ENCODE measurements around the gene ILKAP.
A peak's percentile ranks its signal among the peaks of the same experiment; 100 is the strongest.

Gene ILKAP

GRCh38 chr2:238167761-238168160, 35.7 kb downstream of the ILKAP start:
- no peaks in the 10 kb centered on the region for H3K9me3 Mint-ChIP-seq

GRCh38 chr2:238167344-238167715, 36.2 kb downstream of the ILKAP start:
- ATAC-seq (no peak), DNase-seq (no peak)
- peaks cover 17% of the 10 kb centered on the region for H3K27me3 Mint-ChIP-seq
- H3K27ac Mint-ChIP-seq: no peak overlapping the region
- no peak overlapping the region for H3K4me3 Mint-ChIP-seq
- H3K36me3 Mint-ChIP-seq (ENCODE audit: low read depth): peaks cover 20% of the 10 kb centered on the region
- peaks cover 6% of the 10 kb centered on the region for H3K4me1 Mint-ChIP-seq
- no peaks in the 10 kb centered on the region for H3K9me3 Mint-ChIP-seq

More at GRCh38 chr2:238167761-238168160, 35.7 kb downstream of the ILKAP start:
- no peak for ATAC-seq
- peaks cover 6% of the 10 kb centered on the region for H3K4me1 Mint-ChIP-seq
- H3K27me3 Mint-ChIP-seq: peaks cover 17% of the 10 kb centered on the region
- DNase-seq: no peak
- H3K27ac Mint-ChIP-seq: no peak overlapping the region
- no peak overlapping the region for H3K4me3 Mint-ChIP-seq
- H3K36me3 Mint-ChIP-seq (ENCODE audit: low read depth): peaks cover 23% of the 10 kb centered on the region

- H3K4me3 Mint-ChIP-seq: no peak overlapping the region
- no peak for DNase-seq
- peaks cover 17% of the 10 kb centered on the region for H3K27me3 Mint-ChIP-seq
- no peaks in the 10 kb centered on the region for H3K9me3 Mint-ChIP-seq
- ATAC-seq: no peak
- H3K36me3 Mint-ChIP-seq (ENCODE audit: low read depth): peaks cover 14% of the 10 kb centered on the region
- H3K4me1 Mint-ChIP-seq: peaks cover 6% of the 10 kb centered on the region
- no peak overlapping the region for H3K27ac Mint-ChIP-seq
Measured at GRCh38 chr2:238166391-238167343, 36.8 kb downstream of the ILKAP start.

GRCh38 chr2:238165288-238165921, 38.1 kb downstream of the ILKAP start:
- Mint-ChIP-seq H3K27ac (no peak overlapping the region), H3K4me3 (no peak overlapping the region), H3K4me1 (peaks cover 6% of the 10 kb centered on the region), H3K27me3 (peaks cover 23% of the 10 kb centered on the region), H3K9me3 (no peaks in the 10 kb centered on the region), H3K36me3 (ENCODE audit: low read depth) (peaks cover 6% of the 10 kb centered on the region)
- DNase-seq (no peak), ATAC-seq (no peak)

GRCh38 chr2:238164906-238165287, 38.6 kb downstream of the ILKAP start:
- ATAC-seq: no peak
- no peak overlapping the region for H3K4me3 Mint-ChIP-seq
- peaks cover 24% of the 10 kb centered on the region for H3K27me3 Mint-ChIP-seq
- no peak for DNase-seq
- H3K4me1 Mint-ChIP-seq: peaks cover 6% of the 10 kb centered on the region
- H3K27ac Mint-ChIP-seq: no peak overlapping the region
- peaks cover 5% of the 10 kb centered on the region for H3K36me3 Mint-ChIP-seq (ENCODE audit: low read depth)
- no peaks in the 10 kb centered on the region for H3K9me3 Mint-ChIP-seq

GRCh38 chr2:238163481-238164198, 39.9 kb downstream of the ILKAP start:
- no peak for DNase-seq
- H3K4me3 Mint-ChIP-seq: no peak overlapping the region
- no peaks in the 10 kb centered on the region for H3K9me3 Mint-ChIP-seq
- H3K4me1 Mint-ChIP-seq: peaks cover 8% of the 10 kb centered on the region
- no peak overlapping the region for H3K27ac Mint-ChIP-seq
- no peak for ATAC-seq
- no peaks in the 10 kb centered on the region for H3K36me3 Mint-ChIP-seq (ENCODE audit: low read depth)
- peaks cover 31% of the 10 kb centered on the region for H3K27me3 Mint-ChIP-seq

GRCh38 chr2:238162846-238163441, 40.6 kb downstream of the ILKAP start:
- H3K27ac Mint-ChIP-seq: no peak overlapping the region
- H3K4me1 Mint-ChIP-seq: peaks cover 8% of the 10 kb centered on the region

GRCh38 chr2:238162251-238162845, 41.1 kb downstream of the ILKAP start:
- ATAC-seq (no peak), DNase-seq (no peak)
- Mint-ChIP-seq H3K9me3 (no peaks in the 10 kb centered on the region), H3K4me1 (peaks cover 8% of the 10 kb centered on the region), H3K27ac (no peak overlapping the region), H3K27me3 (peaks cover 34% of the 10 kb centered on the region), H3K4me3 (no peak overlapping the region), H3K36me3 (ENCODE audit: low read depth) (no peaks in the 10 kb centered on the region)

More at GRCh38 chr2:238162846-238163441, 40.6 kb downstream of the ILKAP start:
- Mint-ChIP-seq H3K9me3 (no peaks in the 10 kb centered on the region), H3K36me3 (ENCODE audit: low read depth) (no peaks in the 10 kb centered on the region), H3K27me3 (peaks cover 31% of the 10 kb centered on the region), H3K4me3 (no peak overlapping the region)
- ATAC-seq: no peak
- no peak for DNase-seq

- no peaks in the 10 kb centered on the region for H3K9me3 Mint-ChIP-seq
- no peaks in the 10 kb centered on the region for H3K36me3 Mint-ChIP-seq (ENCODE audit: low read depth)
- H3K4me3 Mint-ChIP-seq: no peak overlapping the region
- no peak overlapping the region for H3K27ac Mint-ChIP-seq
- ATAC-seq (no peak), DNase-seq (no peak)
- H3K4me1 Mint-ChIP-seq: peaks cover 8% of the 10 kb centered on the region
- H3K27me3 Mint-ChIP-seq: peaks cover 34% of the 10 kb centered on the region
Measured at GRCh38 chr2:238161291-238162051, 42.0 kb downstream of the ILKAP start.

- H3K4me3 Mint-ChIP-seq: no peak overlapping the region
- H3K4me1 Mint-ChIP-seq: peaks cover 8% of the 10 kb centered on the region
- no peaks in the 10 kb centered on the region for H3K36me3 Mint-ChIP-seq (ENCODE audit: low read depth)
- H3K27ac Mint-ChIP-seq: no peak overlapping the region
- H3K27me3 Mint-ChIP-seq: peaks cover 33% of the 10 kb centered on the region
- no peak for DNase-seq
- H3K9me3 Mint-ChIP-seq: no peaks in the 10 kb centered on the region
- peak; percentile 20 for ATAC-seq
Measured at GRCh38 chr2:238160206-238161129, 43.0 kb downstream of the ILKAP start.

- no peaks in the 10 kb centered on the region for H3K9me3 Mint-ChIP-seq
- H3K27ac Mint-ChIP-seq: no peak overlapping the region
- peaks cover 25% of the 10 kb centered on the region for H3K27me3 Mint-ChIP-seq
- ATAC-seq (no peak), DNase-seq (no peak)
- no peaks in the 10 kb centered on the region for H3K36me3 Mint-ChIP-seq (ENCODE audit: low read depth)
- H3K4me1 Mint-ChIP-seq: peaks cover 5% of the 10 kb centered on the region
- peak overlapping the region; percentile 43 for H3K4me3 Mint-ChIP-seq
Measured at GRCh38 chr2:238159661-238160205, 43.8 kb downstream of the ILKAP start.

GRCh38 chr2:238159071-238159539, 44.4 kb downstream of the ILKAP start:
- H3K27me3 Mint-ChIP-seq: peaks cover 20% of the 10 kb centered on the region
- H3K27ac Mint-ChIP-seq: no peak overlapping the region
- DNase-seq (peak; percentile 26), ATAC-seq (peak; percentile 47)
- peaks cover 5% of the 10 kb centered on the region for H3K4me1 Mint-ChIP-seq
- no peaks in the 10 kb centered on the region for H3K9me3 Mint-ChIP-seq
- no peaks in the 10 kb centered on the region for H3K36me3 Mint-ChIP-seq (ENCODE audit: low read depth)
- peak overlapping the region; percentile 43 for H3K4me3 Mint-ChIP-seq

All from activated naive CD8-positive, alpha-beta T cell treated with anti-CD3 and anti-CD28 coated beads, Interleukin-2, amount 50 U/mL, for 24 hours (primary cell).